A673 (cell line): ENCODE data around the gene TMEM178B. TPM values are rescaled to one million over a fixed set of nuclear protein-coding genes. Genes with fewer than 3 reads are reported as not detected.

Source experiments
- BruUV-seq: library from RNA; stranded (reverse); fragments of 400-500 nt; replicated peaks from 2 replicates; lab custom pipeline; 2021; lab: Mats Ljungman, UMichigan
- CTCF ChIA-PET: fragments of 300-600 bp; sonication (Branson Sonifier 250); formaldehyde crosslinking; loops from one replicate; lab custom pipeline; 2022; ENCODE audit warnings: antibody characterized with exemption; lab: Charles Lee
- POLR2A ChIA-PET: fragments of 300-600 bp; sonication (Branson Sonifier 250); formaldehyde crosslinking; loops from one replicate; lab custom pipeline; 2022; ENCODE audit warnings: antibody characterized with exemption; ENCODE audit not compliant: low non-redundant PET; lab: Charles Lee
- DNase-seq: peaks from one replicate; pipeline ENCODE4 v3.0.0-alpha.2; 2015; ENCODE audit warnings: low spot score
- H3K27ac ChIP-seq: fragments of 200-600 bp; sonication (generic); 2 replicates; pipeline ENCODE4 v1.5.1; 2016; ENCODE audit warnings: mixed run types, low read depth, mild to moderate bottlenecking, mixed read lengths, antibody characterized with exemption, low read length; ENCODE audit not compliant: poor library complexity, severe bottlenecking
- H3K27me3 ChIP-seq: fragments of 200-600 bp; sonication (generic); replicated peaks from 2 replicates; pipeline ENCODE4 v1.6.1; 2017; ENCODE audit warnings: mixed run types, low read depth, mild to moderate bottlenecking, mixed read lengths, antibody characterized with exemption, low read length; ENCODE audit not compliant: insufficient read depth, poor library complexity
- H3K36me3 ChIP-seq: fragments of 200-600 bp; sonication (generic); 2 replicates; pipeline ENCODE4 v1.6.1; 2016; ENCODE audit warnings: mixed run types, mild to moderate bottlenecking, mixed read lengths, antibody characterized with exemption, low read length; ENCODE audit not compliant: insufficient read depth, poor library complexity, severe bottlenecking
- H3K4me1 ChIP-seq: fragments of 200-600 bp; sonication (generic); 2 replicates; pipeline ENCODE4 v1.6.1; 2017; ENCODE audit warnings: mixed run types, mild to moderate bottlenecking, mixed read lengths, antibody characterized with exemption, low read length; ENCODE audit not compliant: insufficient read depth, poor library complexity, severe bottlenecking
- H3K4me3 ChIP-seq: fragments of 200-600 bp; sonication (generic); 2 replicates; pipeline ENCODE4 v1.5.1; 2016; ENCODE audit warnings: low read depth, mixed run types, mild to moderate bottlenecking, mixed read lengths, low read length; ENCODE audit not compliant: poor library complexity, severe bottlenecking
- H3K9me3 ChIP-seq: fragments of 200-600 bp; sonication (generic); 2 replicates; pipeline ENCODE4 v1.6.1; 2016; ENCODE audit warnings: mixed run types, low read depth, mild to moderate bottlenecking, mixed read lengths, antibody characterized with exemption, low read length; ENCODE audit not compliant: poor library complexity, severe bottlenecking
- CTCF ChIP-seq: fragments of 300-800, 200-600 bp; sonication (generic); conservative IDR thresholded peaks from 2 replicates; pipeline ENCODE4 v1.5.1; 2017; ENCODE audit warnings: low read depth, mild to moderate bottlenecking, antibody characterized with exemption, low read length, moderate library complexity, mixed read lengths
- EZH2 ChIP-seq: fragments of 200-600 bp; sonication (generic); IDR thresholded peaks from 2 replicates; pipeline ENCODE4 v1.6.1; 2017; ENCODE audit warnings: borderline replicate concordance, low read depth, mild to moderate bottlenecking, mixed read lengths, antibody characterized with exemption, low read length; ENCODE audit not compliant: poor library complexity, severe bottlenecking
- intact Hi-C: fragments of 100-400 bp; cut with micrococcal nuclease; formaldehyde crosslinking; loops from one replicate; pipeline ENCODE4 v1.10.0; 2022; ENCODE audit not compliant: unreplicated experiment
- total RNA-seq: library from RNA; stranded (reverse); gene quantifications from 2 replicates; pipeline ENCODE4 v1.2.3, GENCODE V29; 2021

TMEM178B gene
- total RNA-seq, 1 experiment from 2014 or later, result 2.8 TPM

DNA sequence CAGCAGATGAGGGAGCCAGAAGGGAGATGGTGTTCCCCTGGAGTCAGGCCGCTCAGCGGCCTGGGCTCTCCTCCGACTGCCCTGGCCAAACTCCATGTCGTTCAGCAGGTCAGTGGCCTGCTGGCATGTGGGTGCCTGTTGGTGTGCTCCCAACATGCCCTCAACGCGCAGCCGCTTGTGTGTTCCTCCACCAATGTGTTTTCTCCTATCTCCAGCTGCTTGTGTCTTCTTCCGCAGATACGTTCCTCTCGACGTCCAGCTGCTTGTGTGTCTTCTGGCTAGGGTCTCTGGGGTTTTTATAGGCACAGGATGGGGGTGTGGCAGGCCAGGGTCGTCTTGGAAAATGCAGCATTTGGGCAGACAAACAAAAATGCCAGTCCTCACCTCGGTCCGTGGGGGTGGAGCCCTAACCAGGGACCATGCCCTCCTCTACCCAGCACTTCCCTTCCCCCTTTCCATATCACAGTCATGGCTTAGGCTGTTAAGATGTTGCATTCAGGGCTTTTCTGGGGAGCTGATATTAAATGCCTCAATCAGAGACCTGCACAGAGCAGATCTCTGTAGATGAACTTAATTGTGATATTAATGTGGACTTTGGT, 111.6 kb downstream of the TMEM178B start:
- TF ChIP-seq CTCF (no peak), EZH2 (no peak)
- no peak overlapping the region for H3K27ac ChIP-seq
- H3K4me3 ChIP-seq, result no peak overlapping the region
- ChIA-PET CTCF (no interaction called here), POLR2A (no interaction called here)
- no peaks in the 10 kb centered on the region for H3K9me3 ChIP-seq
- no TSS peak for BruUV-seq
- no peaks in the 10 kb centered on the region for H3K4me1 ChIP-seq
- H3K36me3 ChIP-seq, result no peaks in the 10 kb centered on the region
- DNase-seq, result no peak
- intact Hi-C loops, result no loop called here
- no peaks in the 10 kb centered on the region for H3K27me3 ChIP-seq

DNA sequence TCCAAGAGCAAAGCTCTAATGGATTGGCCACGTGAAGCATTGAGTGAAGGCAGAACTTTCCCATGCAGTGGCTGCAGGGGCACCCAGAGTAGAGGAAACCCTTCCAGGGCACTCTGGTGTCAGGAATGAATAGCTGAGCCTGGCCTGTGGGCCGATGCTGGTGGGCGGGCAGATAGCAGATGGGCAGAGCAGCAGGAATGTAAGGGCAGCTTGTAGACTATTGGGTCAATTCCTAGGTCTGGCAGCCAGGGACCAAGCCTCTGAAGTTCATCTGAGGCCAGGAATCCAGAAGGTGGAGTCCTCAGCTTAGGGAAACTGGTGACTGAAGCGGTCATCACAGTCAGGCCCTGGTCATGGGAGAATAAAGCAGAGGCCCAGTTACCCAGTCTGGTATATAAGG, 115.4 kb downstream of the TMEM178B start:
- POLR2A ChIA-PET, result no interaction called here
- BruUV-seq, result no TSS peak
- H3K9me3 ChIP-seq, result no peaks in the 10 kb centered on the region
- H3K4me3 ChIP-seq, result no peak overlapping the region
- TF ChIP-seq EZH2, result no peak
- TF ChIP-seq CTCF, result no peak
- H3K27me3 ChIP-seq, result no peaks in the 10 kb centered on the region
- no peaks in the 10 kb centered on the region for H3K4me1 ChIP-seq
- intact Hi-C loops, result no loop called here
- CTCF ChIA-PET, result no interaction called here
- no peak overlapping the region for H3K27ac ChIP-seq
- DNase-seq, result no peak
- no peaks in the 10 kb centered on the region for H3K36me3 ChIP-seq

DNA sequence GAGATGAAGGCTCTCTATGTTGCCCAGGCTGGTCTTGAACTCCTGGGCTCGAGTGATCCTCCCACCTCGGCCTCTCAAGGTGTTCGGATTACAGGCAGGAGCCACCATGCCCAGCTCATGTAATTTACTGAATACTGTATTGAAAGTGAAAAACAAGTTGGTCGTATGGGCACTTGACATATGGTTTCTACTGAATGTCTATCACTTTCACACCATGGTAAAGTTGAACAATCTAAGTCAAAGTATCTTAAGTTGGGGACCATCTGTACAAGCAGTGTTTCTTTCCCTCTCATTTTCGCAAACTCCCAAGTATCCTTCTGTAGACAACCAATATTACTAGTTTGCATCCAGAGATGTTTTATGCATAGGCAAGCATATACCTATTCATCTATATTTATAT, 116.6 kb downstream of the TMEM178B start:
- no TSS peak for BruUV-seq
- Histone ChIP-seq H3K9me3 (no peaks in the 10 kb centered on the region), H3K27ac (no peak overlapping the region), H3K36me3 (no peaks in the 10 kb centered on the region), H3K4me1 (no peaks in the 10 kb centered on the region), H3K4me3 (no peak overlapping the region), H3K27me3 (no peaks in the 10 kb centered on the region)
- no peak for TF ChIP-seq EZH2
- TF ChIP-seq CTCF, result no peak
- intact Hi-C loops, result no loop called here
- POLR2A ChIA-PET, result no interaction called here
- CTCF ChIA-PET, result no interaction called here
- no peak for DNase-seq
